ENCODE results near the gene TSHR.
"Not testable (repeated sequence)": the region's sequence is repeated elsewhere in the genome, so short reads cannot be mapped to it uniquely, and the experiment has no call there.

Gene TSHR

GRCh38 chr14:81066672-81067071, 111.3 kb downstream of the TSHR start:
- DNase-seq (ENCODE audit: low read depth in 1 of 2, low spot score in 1 of 2) = no peak

DNA sequence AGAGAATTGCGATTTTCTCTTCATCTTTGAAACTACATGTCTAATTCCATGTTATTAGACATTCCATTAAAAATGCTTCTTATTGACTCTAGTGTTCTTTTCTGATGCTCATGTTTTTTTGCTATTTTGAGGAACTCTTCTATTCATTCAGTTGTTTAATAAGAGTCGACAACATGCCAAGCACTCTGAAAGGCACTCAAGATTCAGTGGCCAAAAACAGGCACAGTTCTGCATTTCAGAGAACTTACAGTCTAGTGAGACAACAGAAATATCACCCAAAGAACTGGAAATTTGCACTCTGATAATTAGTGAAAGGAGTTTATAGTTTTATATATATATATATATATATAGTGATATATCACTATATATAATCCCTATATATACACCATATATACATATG, 111.7 kb downstream of the TSHR start:
- no peak for DNase-seq (ENCODE audit: low read depth in 1 of 2, low spot score in 1 of 2)

- no peak for DNase-seq (ENCODE audit: low read depth in 1 of 2, low spot score in 1 of 2)
Observed at GRCh38 chr14:81068176-81068782, 112.9 kb downstream of the TSHR start.

DNA sequence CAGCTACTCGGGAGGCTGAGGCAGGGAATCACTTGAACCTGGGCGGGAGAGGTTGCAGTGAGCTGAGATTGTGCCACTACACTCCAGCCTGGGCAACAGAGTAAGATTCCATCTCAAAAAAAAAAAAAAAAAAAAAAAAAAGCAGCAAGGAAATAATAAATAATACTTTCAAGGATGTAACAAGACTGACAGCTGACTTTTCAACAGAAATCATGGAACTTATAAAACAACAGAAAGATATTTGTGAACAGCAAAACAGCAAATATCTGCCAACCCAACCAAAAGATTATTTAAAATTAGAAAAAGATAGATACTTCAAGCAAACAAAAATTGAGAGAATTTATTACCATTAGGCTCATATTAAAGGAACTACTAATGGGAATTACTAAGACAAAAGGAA, 115.1 kb downstream of the TSHR start:
- no peak for DNase-seq (ENCODE audit: low read depth in 1 of 2, low spot score in 1 of 2)

DNA sequence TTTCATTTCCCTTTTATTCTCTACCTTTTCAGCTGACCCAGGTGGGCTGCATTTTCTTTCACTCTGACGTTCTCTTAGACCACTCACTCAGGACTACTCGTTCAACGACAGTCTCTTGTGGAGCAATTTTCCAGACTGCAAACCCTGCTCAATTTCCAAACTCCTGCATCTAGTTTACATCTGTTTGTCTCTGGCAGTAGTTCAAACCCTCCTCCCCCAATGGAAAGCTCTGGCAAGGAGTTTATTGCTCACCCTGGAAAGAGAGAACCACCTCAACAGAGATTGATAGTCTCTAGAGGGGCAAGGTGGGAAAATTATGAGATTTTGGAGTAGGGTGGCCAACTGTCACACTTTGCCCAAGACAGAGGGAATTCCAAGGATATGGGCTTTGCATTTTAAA, 130.2 kb downstream of the TSHR start:
- DNase-seq (ENCODE audit: low read depth in 1 of 2, low spot score in 1 of 2) = no peak

DNA sequence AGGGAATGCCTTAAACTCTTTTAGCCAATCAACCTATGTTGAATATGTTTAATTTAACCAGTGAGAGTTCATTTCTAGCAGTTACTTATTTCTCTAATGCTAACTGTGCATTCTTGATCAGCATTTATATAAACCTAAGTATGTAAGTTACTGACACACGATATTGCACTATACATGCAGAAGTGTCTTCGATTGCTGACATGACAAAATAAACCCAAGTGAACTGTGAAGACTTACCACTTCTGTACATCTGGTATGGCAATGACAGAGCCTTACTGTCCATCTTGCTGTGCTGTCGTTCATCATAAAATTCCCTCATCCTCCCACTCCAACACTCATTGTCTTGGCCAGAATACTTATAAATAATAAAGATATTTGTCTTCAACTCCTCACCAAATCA, 131.8 kb downstream of the TSHR start:
- DNase-seq (ENCODE audit: low read depth in 1 of 2, low spot score in 1 of 2) = no peak

DNA sequence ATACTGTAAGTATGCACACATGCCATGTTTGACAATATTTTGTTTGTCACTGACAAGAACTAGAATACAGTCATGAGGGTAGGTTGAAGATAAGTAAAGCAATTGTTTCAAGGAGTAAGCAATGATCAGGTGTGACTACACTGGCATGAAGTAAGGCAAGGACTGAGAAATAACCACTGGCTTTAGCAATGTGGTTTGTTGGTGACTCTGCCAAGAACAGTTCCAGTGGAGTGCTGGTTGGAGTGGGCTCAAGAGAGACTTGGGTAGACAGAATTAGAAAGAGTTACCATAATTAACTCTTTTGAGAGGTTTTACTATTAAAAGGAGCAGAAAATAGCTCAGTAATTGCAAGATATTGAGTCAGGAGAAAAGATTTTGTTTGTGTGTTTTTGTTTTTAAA, 135.7 kb downstream of the TSHR start:
- no peak for DNase-seq (ENCODE audit: low read depth in 1 of 2, low spot score in 1 of 2)

DNA sequence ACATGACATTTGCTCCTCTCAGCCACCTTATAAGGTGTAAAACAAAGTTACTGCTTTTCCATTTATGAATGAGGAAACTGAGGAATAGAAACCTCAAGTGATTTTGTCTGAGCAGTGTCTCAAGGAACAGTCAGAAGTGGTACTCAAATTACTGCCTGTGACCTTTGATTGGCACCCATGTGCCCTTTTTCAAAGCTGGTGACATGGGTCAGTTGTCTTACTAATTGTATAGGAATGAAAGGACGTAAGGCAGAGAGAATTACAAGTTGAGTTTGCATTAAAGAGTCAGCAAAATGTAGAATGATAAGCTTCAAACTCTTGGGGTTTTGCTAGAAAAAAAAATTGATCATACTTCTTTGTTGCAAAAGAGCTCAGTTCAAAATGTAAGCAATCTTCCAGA, 136.2 kb downstream of the TSHR start:
- DNase-seq (ENCODE audit: low read depth in 1 of 2, low spot score in 1 of 2) = no peak

DNA sequence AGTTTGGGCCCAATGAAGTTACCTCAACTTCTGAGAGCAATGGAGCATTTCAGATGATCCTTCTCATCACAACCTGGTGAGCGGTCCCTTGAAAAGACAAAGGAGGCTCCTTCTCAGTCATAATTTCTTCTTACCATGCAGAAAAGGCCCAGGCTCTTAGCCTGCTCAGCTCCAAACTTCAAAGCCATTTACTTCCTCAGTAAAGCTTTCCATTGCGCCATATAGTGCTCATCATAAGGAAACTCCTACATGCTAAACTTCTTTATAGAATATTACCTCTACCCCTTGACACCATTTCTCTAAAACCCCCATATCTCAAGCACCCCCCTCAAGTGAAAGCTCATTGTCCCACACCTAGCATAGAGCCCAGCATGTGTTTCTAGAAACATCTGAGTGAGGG, 138.2 kb downstream of the TSHR start:
- no peak for DNase-seq (ENCODE audit: low read depth in 1 of 2, low spot score in 1 of 2)

- DNase-seq (ENCODE audit: low read depth in 1 of 2, low spot score in 1 of 2) = no peak
Observed at GRCh38 chr14:81095539-81095938, 140.1 kb downstream of the TSHR start.

- no peak for DNase-seq (ENCODE audit: low read depth in 1 of 2, low spot score in 1 of 2)
Observed at GRCh38 chr14:81096656-81097055, 141.2 kb downstream of the TSHR start.

GRCh38 chr14:81102217-81102616, 146.8 kb downstream of the TSHR start:
- no peak for DNase-seq (ENCODE audit: low read depth in 1 of 2, low spot score in 1 of 2)

GRCh38 chr14:81103443-81103842, 148.0 kb downstream of the TSHR start:
- no peak for DNase-seq (ENCODE audit: low read depth in 1 of 2, low spot score in 1 of 2)

GRCh38 chr14:81105378-81105777, 150.0 kb downstream of the TSHR start:
- DNase-seq (ENCODE audit: low read depth in 1 of 2, low spot score in 1 of 2) = no peak

- no peak for DNase-seq (ENCODE audit: low read depth in 1 of 2, low spot score in 1 of 2)
Observed at GRCh38 chr14:81105961-81106360, 150.5 kb downstream of the TSHR start.

- no peak for DNase-seq (ENCODE audit: low read depth in 1 of 2, low spot score in 1 of 2)
Observed at GRCh38 chr14:81110186-81110585, 154.8 kb downstream of the TSHR start.

GRCh38 chr14:81113176-81113575, 157.8 kb downstream of the TSHR start:
- DNase-seq (ENCODE audit: low read depth in 1 of 2, low spot score in 1 of 2) = no peak

DNA sequence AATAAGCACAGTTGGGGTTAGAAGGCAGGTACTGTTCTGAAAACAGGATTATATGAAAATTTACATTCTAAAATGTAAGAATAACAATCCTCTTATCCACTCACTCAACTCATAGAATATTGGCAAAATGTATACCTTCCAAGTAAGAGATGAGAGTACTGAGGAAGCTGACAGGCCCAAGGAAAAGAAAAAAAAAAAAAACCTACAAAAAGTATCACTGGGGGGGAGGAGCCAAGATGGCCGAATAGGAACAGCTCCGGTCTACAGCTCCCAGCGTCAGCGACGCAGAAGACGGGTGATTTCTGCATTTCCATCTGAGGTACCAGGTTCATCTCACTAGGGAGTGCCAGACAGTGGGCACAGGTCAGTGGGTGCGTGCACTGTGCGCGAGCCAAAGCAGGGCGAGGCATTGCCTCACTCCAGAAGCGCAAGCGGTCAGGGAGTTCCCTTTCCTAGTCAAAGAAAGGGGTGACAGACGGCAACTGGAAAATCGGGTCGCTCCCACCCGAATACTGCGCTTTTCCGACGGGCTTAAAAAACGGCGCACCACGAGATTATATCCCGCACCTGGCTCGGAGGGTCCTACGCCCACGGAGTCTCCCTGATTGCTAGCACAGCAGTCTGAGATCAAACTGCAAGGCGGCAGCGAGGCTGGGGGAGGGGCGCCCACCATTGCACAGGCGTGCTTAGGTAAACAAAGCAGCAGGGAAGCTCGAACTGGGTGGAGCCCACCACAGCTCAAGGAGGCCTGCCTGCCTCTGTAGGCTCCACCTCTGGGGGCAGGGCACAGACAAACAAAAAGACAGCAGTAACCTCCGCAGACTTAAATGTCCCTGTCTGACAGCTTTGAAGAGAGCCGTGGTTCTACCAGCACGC, 158.8 kb downstream of the TSHR start:
- not testable (repeated sequence) for DNase-seq (ENCODE audit: low read depth in 1 of 2, low spot score in 1 of 2)

DNA sequence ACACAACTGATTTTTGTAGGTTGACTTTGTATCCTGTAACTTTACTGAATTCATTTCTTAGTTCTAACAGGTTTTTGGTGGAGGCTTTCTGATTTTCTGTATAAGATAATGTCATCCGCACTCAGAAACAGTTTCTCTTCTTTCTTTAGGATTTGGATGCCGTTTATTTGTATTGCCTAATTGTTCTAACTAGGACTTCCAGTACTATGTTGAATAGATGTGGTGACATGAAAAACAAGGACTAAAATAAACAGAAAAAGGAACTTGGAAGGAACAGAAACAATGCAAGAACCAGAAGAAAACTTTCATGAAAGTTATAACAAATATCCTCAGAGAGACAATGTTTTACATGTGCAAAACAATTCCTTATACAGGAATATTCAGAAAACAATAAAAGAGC, 165.1 kb downstream of the TSHR start:
- DNase-seq (ENCODE audit: low read depth in 1 of 2, low spot score in 1 of 2) = no peak

GRCh38 chr14:81122326-81122725, 166.9 kb downstream of the TSHR start:
- no peak for DNase-seq (ENCODE audit: low read depth in 1 of 2, low spot score in 1 of 2)

- DNase-seq (ENCODE audit: low read depth in 1 of 2, low spot score in 1 of 2) = no peak
Observed at GRCh38 chr14:81123811-81124210, 168.4 kb downstream of the TSHR start.

GRCh38 chr14:81125536-81125935, 170.1 kb downstream of the TSHR start:
- no peak for DNase-seq (ENCODE audit: low read depth in 1 of 2, low spot score in 1 of 2)

DNA sequence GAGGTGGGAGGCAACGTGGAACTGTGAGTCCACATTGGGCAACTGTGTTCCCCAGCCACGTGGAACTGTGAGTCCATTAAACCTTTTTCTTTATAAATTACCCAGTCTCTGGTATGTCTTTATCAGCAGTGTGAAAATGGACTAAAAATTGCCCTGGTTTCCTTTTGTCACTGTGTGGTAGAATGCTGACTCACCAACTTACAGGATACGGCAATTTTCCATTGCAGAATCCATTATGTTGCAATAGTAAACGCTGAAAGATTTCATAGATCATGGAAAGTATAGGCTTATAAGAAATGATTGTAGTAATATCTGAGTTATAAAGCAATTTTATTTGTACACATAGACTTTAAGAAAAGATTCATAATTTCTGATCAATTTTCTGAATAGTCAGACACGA, 172.4 kb downstream of the TSHR start:
- no peak for DNase-seq (ENCODE audit: low read depth in 1 of 2, low spot score in 1 of 2)
